Measurements from ENCODE around the gene GPER1. TPM values are rescaled to one million over a fixed set of nuclear protein-coding genes. Genes with fewer than 3 reads are reported as not detected.

The GPER1 gene
- total and polyA plus RNA-seq, 8 donors, result 0.20 to 3.5 (median 1.0) TPM

DNA sequence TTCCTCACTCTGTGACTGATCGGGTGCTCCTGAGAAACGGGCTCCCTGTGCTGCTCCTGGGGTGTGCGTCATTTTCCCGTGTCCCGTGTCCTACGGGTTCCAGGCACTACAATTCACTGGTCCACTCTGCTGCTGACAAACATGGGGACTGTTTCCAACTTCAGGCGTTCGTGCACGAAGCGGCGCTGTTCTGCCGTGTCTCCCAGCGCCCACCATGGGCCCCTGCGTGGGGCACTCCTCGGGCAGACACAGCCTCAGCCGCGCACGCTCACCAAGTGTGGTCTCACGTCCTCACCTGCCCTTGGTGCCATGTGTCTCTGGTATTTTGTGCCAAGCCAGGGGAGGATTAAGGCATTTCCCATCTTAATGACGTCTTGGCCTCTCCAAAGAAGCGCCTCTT, 24.6 kb upstream of the GPER1 start:
- ATAC-seq (no peak), FAIRE-seq (no peak), DNase-seq (peak in 1 of 6 donors; percentile 21)
- H3K27ac ChIP-seq, result no peak overlapping the region
- no peaks in the 10 kb centered on the region for H3K27me3 ChIP-seq
- peaks cover 0 to 9% (median 0%) of the 10 kb centered on the region in 3 donors for H3K4me1 ChIP-seq
- H3K4me3 ChIP-seq, result no peak overlapping the region
- H3K36me3 ChIP-seq, result no peaks in the 10 kb centered on the region
- 92 to 95% methylated on average over 21 of the region's 21 CpGs for WGBS, 2 donors
- intact Hi-C loops (cut with DNase I), result loop anchor here in 2 of 3 donors (5.0 kb wide), 2 partner anchors 66 to 71 kb away; no protein-coding TSS in a partner anchor
- TF ChIP-seq, protein P1, sequence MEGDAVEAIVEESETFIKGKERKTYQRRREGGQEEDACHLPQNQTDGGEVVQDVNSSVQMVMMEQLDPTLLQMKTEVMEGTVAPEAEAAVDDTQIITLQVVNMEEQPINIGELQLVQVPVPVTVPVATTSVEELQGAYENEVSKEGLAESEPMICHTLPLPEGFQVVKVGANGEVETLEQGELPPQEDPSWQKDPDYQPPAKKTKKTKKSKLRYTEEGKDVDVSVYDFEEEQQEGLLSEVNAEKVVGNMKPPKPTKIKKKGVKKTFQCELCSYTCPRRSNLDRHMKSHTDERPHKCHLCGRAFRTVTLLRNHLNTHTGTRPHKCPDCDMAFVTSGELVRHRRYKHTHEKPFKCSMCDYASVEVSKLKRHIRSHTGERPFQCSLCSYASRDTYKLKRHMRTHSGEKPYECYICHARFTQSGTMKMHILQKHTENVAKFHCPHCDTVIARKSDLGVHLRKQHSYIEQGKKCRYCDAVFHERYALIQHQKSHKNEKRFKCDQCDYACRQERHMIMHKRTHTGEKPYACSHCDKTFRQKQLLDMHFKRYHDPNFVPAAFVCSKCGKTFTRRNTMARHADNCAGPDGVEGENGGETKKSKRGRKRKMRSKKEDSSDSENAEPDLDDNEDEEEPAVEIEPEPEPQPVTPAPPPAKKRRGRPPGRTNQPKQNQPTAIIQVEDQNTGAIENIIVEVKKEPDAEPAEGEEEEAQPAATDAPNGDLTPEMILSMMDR (IDR thresholded peaks at IDR 0.05), result no peak
- no peaks in the 10 kb centered on the region for H3K9me3 ChIP-seq

DNA sequence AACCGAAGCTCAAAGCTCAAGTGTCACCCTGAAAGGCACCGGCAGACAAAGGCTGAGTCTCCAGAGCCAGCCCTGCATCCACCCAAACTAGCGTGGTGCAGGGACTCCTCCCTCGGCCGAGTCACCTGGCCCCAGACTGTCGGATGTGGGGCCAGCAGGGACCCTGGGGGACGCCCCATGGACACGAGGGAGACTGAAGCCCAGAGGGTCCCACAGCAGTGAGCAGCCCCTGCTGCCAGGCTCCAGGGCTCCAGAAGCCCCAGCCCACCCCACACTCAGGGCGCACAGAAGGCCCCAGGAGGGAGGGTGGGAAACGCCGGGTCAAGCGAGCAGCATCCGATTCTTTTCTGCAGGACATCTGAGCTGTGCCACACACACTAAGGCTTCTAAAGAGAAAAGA, 23.3 kb upstream of the GPER1 start:
- 86 to 91% methylated on average over 13 of the region's 13 CpGs for WGBS, 2 donors
- Histone ChIP-seq H3K27ac (no peak overlapping the region), H3K9me3 (no peaks in the 10 kb centered on the region), H3K4me3 (no peak overlapping the region), H3K27me3 (no peaks in the 10 kb centered on the region), H3K36me3 (no peaks in the 10 kb centered on the region), H3K4me1 (peaks cover 0 to 9% (median 0%) of the 10 kb centered on the region in 3 donors)
- DNase-seq (peak in 1 of 6 donors; percentile 20), ATAC-seq (no peak), FAIRE-seq (no peak)
- TF ChIP-seq, protein P1 (IDR thresholded peaks at IDR 0.05), result no peak
- intact Hi-C loops (cut with DNase I), result loop anchor here in 2 of 3 donors (5.0 kb wide), 2 partner anchors 67 to 72 kb away; no protein-coding TSS in a partner anchor

DNA sequence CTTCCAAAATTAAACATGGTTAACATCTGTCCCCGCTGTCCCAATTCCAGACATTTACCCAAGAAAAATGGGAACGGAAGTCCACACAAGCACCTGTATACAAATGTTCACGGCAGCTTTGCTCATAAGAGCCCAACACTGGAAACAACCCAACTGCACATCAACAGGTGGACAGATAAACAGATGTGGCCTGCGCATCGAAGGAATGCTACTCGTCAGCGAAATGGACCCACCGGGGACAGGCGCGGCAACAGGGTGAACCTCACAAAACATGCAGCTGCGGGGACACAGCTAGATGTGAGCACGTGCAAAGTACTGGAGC, 22.7 kb upstream of the GPER1 start:
- intact Hi-C loops (cut with DNase I), result loop anchor here in 1 of 3 donors (5.0 kb wide), 1 partner anchor 73 kb away; no protein-coding TSS in a partner anchor
- Histone ChIP-seq H3K4me3 (no peak overlapping the region), H3K4me1 (peaks cover 0 to 6% (median 0%) of the 10 kb centered on the region in 3 donors), H3K27me3 (no peaks in the 10 kb centered on the region), H3K27ac (no peak overlapping the region), H3K36me3 (no peaks in the 10 kb centered on the region), H3K9me3 (no peaks in the 10 kb centered on the region)
- DNase-seq (no peak), FAIRE-seq (no peak), ATAC-seq (no peak)
- 64 to 66% methylated on average over 12 of the region's 12 CpGs for WGBS, 2 donors
- TF ChIP-seq, protein P1 (IDR thresholded peaks at IDR 0.05), result no peak

DNA sequence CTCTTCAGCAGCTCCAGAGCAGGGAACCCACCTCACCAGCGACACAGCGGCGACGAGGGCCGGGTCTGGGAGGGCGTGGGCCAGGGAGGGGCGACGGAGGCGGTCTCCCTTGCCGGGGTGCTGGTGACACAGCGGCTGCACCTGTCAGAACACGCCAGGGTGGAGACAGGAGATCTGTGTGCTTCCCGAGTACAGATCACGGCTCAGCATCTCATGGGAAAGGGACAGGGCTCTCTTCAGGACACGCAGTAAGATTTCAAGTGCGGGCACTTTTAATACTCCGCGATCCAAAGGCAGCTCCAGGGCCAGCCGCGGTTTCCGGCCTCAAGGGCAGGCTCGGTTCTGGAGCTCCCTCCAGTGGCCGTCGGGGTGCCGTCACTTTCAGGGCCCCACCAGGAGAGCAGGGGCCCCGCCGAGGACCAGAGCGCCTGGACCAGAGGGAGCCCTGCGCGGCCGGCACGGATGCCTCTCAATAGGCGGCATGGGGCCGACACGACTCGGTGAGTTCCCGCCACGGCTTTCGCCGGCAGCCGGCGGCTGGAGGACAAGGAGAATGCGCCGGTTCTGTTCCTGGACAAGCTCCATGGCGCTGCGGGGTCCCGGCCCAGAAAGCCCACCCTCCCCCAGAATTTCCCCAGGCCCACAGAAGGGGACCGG, 22.2 kb upstream of the GPER1 start:
- WGBS, 2 donors, result 14% methylated on average over 48 of the region's 48 CpGs
- H3K36me3 ChIP-seq, result no peaks in the 10 kb centered on the region
- no peaks in the 10 kb centered on the region for H3K9me3 ChIP-seq
- ATAC-seq (peak; percentile 95 to 98 (median 97)), DNase-seq (peak; percentile 69 to 94 (median 88)), FAIRE-seq (no peak)
- H3K27me3 ChIP-seq, result no peaks in the 10 kb centered on the region
- peaks cover 0 to 1% (median 0%) of the 10 kb centered on the region in 3 donors for H3K4me1 ChIP-seq
- no peak overlapping the region for H3K27ac ChIP-seq
- TF ChIP-seq, protein P1 (IDR thresholded peaks at IDR 0.05), result peak; percentile 80 to 96 (median 87)
- no peak overlapping the region for H3K4me3 ChIP-seq
- intact Hi-C loops (cut with DNase I), result loop anchor here in 1 of 3 donors (5.0 kb wide), 1 partner anchor 73 kb away; no protein-coding TSS in a partner anchor

DNA sequence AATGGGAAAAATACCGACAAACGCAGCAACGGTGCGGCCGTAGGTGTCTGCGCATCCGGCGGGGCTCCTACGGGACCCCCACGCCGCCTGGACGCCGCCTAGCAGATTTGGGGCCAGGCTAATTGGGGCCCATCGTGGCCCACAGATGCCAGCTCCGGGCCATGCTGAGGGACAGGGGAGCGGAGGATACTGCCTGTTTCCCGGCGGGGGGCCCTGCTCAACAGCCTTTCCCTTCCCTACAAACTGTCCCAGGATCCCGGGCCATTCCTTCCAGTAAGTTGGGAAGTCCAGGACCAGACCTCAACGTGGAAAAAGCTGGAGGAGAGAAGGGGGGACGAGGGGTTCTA, 21.7 kb upstream of the GPER1 start:
- no peak overlapping the region for H3K27ac ChIP-seq
- ATAC-seq (peak in 3 of 4 donors; percentile 5 to 13 (median 8)), FAIRE-seq (no peak), DNase-seq (no peak)
- 62 to 71% methylated on average over 21 of the region's 21 CpGs for WGBS, 2 donors
- H3K27me3 ChIP-seq, result no peaks in the 10 kb centered on the region
- H3K4me1 ChIP-seq, result no peaks in the 10 kb centered on the region
- no peaks in the 10 kb centered on the region for H3K36me3 ChIP-seq
- no peaks in the 10 kb centered on the region for H3K9me3 ChIP-seq
- intact Hi-C loops (cut with DNase I), result loop anchor here in 1 of 3 donors (5.0 kb wide), 1 partner anchor 74 kb away; no protein-coding TSS in a partner anchor
- TF ChIP-seq, protein P1 (IDR thresholded peaks at IDR 0.05), result no peak
- H3K4me3 ChIP-seq, result no peak overlapping the region

All from pancreas (tissue), 10 donors.